LNCAP (cell line): Measurements from ENCODE around the gene ARAP1.
A peak's percentile ranks its signal among the peaks of the same experiment; 100 is the strongest.

Source experiments
- TF ChIP-seq, protein P1 (sequence below): fragments of 450-650 bp; IDR thresholded peaks from 2 replicates; pipeline ENCODE4 v1.5.1; 2017; ENCODE audit warnings: mild to moderate bottlenecking

Gene ARAP1

DNA sequence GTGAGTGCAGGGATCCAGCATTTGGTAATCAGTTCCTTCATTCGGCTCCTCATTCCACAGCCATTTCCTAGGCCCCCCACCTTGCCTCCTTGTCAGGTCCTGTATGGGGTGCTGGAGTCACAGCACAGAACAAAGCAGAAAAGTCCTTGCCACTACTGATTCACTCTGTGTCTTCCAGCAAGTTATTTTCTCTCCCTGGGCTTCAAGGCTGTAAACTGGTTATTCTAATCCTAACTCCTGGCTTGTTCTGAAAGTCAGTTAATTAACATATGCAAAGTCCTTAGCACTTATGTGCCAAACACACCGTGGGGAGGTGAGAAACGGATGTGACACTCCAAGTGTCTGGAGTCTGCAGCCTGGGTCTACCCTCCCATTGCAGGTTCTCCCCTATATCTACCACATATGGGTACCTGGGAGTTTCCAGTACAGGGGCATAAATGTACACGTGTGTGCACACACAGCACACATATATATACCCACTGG lies 47.4 kb downstream of the ARAP1 start:
- TF ChIP-seq, protein P1, sequence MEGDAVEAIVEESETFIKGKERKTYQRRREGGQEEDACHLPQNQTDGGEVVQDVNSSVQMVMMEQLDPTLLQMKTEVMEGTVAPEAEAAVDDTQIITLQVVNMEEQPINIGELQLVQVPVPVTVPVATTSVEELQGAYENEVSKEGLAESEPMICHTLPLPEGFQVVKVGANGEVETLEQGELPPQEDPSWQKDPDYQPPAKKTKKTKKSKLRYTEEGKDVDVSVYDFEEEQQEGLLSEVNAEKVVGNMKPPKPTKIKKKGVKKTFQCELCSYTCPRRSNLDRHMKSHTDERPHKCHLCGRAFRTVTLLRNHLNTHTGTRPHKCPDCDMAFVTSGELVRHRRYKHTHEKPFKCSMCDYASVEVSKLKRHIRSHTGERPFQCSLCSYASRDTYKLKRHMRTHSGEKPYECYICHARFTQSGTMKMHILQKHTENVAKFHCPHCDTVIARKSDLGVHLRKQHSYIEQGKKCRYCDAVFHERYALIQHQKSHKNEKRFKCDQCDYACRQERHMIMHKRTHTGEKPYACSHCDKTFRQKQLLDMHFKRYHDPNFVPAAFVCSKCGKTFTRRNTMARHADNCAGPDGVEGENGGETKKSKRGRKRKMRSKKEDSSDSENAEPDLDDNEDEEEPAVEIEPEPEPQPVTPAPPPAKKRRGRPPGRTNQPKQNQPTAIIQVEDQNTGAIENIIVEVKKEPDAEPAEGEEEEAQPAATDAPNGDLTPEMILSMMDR = no peak

DNA sequence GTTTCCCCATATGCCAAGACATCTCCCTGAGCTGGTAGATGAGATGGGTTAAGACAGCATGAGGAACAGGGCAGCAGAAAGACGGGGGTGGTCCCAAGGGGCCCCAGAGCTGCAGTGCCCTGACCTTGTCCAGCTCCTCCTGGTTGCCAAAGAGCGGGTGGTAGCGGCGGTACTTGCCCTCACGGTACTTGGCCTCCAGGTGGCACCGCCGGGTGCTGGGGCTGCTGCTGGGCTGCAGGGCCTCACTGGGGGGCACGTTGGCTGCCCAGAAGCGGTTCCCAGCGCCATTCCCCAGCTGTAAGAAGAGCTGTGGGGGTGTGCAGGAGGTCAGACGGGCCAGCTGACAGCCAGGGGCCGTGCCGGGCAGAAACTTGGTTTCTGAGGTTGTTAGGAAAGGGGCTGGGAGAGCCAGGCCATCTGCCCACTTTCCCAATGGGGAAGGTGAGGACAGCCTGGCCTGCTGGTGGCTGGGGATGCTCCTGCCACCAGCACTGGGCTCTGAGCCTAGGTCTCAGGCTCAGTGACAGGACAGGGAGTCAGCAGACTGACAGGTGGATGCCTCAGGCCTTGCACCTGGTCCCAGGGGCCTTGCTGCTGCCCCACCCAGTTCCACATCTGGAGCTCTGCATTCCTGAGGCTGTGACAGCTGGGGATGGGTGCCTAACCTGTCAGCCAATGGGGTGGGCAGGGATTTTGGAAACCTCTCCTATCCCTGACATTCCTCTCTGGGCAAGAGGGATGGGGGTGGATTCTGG lies 48.0 kb downstream of the ARAP1 start:
- TF ChIP-seq, protein P1 = 0 out of 2 replicates have a peak, but pooled peaks have one; percentile 8

DNA sequence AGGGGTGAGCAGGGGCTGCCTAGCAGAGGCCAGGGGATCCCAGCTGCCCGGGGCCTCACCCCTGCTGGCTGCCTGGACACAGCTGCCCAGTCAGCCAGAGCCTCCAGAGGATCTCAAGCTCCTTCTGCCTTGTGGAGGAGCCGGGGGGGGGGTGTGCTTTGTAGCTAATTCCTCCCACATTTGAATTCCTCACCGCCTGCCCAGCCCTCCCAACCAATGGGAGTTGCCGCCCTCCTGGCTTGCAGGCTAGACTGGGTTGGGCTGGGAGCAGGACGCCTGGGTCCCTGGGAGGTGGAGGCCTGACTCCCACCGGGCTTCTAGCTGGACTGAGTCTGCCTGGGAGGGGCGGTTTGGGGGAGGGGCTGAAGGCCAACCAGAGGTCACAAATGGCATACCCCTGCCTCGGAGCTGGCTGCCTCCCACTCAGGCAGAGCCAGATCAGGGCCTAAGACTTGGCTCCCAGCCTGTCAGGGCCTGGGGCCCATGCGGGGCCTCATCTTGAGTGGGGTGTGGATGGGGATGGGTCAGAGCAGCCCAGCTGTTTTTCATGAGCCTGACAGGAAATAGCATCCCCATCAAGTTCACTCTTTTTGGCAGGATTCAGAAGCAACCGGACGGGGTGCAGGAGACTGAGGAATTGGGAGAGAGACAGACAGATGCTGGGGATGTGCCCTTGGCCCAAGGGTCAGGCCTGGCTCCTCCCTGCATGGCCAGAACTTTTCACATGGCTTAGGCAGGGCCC lies 48.8 kb downstream of the ARAP1 start:
- TF ChIP-seq, protein P1 = no peak

DNA sequence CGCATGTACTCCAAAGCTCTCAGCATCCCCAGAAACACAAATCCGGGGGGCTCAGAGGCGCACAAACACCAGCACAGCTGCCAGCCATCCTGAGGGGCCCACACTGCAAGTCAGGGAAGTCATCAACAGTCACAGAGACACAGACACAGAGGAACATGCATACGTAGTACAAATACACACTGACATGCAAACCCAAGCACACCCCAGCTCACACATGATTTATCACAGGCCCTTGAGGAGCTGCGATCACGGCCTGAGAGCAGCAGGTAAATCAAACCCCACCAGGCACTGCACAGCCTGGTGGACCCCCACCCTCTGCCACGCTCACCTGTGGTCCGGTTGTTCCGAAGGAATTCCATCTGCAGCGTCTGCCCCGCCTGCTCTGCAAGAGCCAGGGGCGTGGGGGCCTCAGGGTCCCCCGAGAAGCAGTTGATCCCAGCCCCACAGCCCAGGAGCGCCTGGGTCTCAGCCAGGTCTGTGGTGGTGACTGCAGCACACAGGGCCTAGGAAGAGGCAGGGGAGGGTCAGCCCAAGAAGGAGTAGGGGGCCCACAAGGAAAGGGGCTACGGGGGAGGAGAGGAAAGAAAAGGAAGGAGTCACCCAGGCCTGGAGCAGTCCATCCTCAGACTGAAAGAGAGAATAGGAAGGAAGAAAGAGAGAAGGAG lies 49.5 kb downstream of the ARAP1 start:
- TF ChIP-seq, protein P1 = no peak

DNA sequence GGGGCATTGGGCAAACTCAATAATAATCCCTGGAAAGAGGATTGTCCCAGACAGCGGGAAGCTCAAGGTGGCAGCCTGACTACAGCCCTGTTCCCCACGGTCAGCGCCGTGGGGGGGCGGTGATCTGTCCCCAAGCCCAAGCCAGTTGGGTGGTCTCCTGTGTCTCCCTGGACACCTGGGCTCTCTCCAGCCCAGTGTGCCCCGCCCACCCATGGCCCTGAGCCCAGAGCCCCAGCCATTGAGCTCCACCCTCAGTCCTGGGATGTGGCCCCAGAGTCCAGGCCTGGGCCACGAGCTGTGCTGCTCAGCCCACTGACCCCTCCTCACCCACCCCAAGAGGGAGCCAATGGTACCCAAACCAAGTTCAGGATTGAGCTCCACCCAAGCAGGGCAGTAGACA lies 50.1 kb downstream of the ARAP1 start:
- TF ChIP-seq, protein P1 = no peak

DNA sequence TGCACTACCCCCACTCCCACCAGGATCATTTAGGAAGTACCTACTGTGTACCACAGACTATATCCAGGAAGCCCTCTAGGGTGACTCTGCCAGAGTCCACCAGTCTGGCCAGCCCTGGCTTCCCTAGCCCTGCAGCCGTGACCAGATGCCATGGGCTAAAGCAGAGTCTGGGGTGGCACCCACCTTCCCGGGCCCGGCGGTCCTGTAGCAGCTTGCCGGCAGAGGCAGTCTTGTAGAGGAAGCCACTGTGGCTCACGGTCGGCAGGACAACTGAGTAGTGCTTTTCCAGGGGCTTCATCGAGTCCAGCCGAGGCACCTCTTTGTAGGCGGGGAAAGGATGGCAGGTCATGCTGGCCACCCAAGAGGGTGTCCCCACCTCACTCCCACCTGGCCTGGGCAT lies 50.7 kb downstream of the ARAP1 start:
- TF ChIP-seq, protein P1 = no peak

DNA sequence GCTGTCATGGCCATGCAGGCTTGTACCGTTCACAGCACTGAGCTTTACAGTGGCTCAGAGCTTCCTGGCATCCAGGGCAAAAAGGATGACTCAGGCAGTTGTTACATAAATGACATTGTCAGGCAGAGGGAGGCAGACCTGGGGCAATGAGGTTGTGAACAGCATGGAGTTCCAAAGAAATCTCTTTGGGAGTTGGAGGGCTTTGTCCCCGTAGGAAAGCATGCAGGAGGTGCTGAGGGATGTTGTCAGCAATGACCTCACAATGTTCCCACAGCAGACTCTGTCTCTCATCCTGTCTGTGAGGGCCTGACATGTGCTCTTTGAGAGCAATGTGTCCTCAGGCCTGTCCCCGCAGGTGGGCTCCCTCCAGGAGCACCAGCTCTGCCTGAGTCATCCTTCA lies 52.1 kb downstream of the ARAP1 start:
- TF ChIP-seq, protein P1 = no peak
